ENCODE data around the gene TSSK6. TPM values are rescaled to one million over a fixed set of nuclear protein-coding genes. Genes with fewer than 3 reads are reported as not detected.
A peak's percentile ranks its signal among the peaks of the same experiment; 100 is the strongest.

Gene TSSK6
- total and polyA plus RNA-seq, 10 of the 15 experiments (the other 5 are each of a cell fraction or from before 2014, with no cell fraction given): 0.06 to 3.6 (median 0.98) TPM; not detected in 2

GRCh38 chr19:19488875-19489690 is 26.3 kb downstream of the TSSK6 start (continued):
- TF ChIP-seq REST (IDR thresholded peaks at IDR 0.05; ENCODE audit: low read depth, low read length) (no peak), ZNF24 (IDR thresholded peaks at IDR 0.05) (no peak), CHD2 (IDR thresholded peaks at IDR 0.05; ENCODE audit: borderline replicate concordance, low read depth, low read length) (no peak), KAT2A (conservative IDR thresholded peaks at IDR 0.05; ENCODE audit: control insufficient read depth, low read depth, low read length) (no peak), BCL3 (IDR thresholded peaks at IDR 0.05; ENCODE audit: borderline replicate concordance, insufficient read depth, low read depth, low read length, poor library complexity, severe bottlenecking) (no peak), EED (IDR thresholded peaks at IDR 0.05; ENCODE audit: low read depth) (no peak), ZZZ3 (IDR thresholded peaks at IDR 0.05; ENCODE audit: control insufficient read depth, insufficient read length, low read depth) (no peak), JUND (IDR thresholded peaks at IDR 0.05; ENCODE audit: low read depth, low read length) (0 out of 2 replicates have a peak, but pooled peaks have one; percentile 48), NFXL1 (IDR thresholded peaks at IDR 0.05; ENCODE audit: borderline replicate concordance) (no peak), ZBTB33 (IDR thresholded peaks at IDR 0.05) (no peak), RELA (IDR thresholded peaks at IDR 0.05; ENCODE audit: borderline replicate concordance, partially characterized antibody) (peak; percentile 66), ATF3 (IDR thresholded peaks at IDR 0.05; ENCODE audit: borderline replicate concordance, extremely low read depth, low read depth, low read length) (peak; percentile 77; the same call in 1 of the 2 replicates), USF1 (IDR thresholded peaks at IDR 0.05; ENCODE audit: borderline replicate concordance, extremely low read length, insufficient read depth, low read depth, low read length) (peak; percentile 84), ZNF687 (IDR thresholded peaks at IDR 0.05) (0 out of 2 replicates have a peak, but pooled peaks have one; percentile 38), ATF7 (IDR thresholded peaks at IDR 0.05; ENCODE audit: low read depth) (peak; percentile 92)

Data from GM12878 (cell line).